Activated CD8-positive, alpha-beta memory T cell treated with anti-CD3 and anti-CD28 coated beads for 48 hours (primary cell): ENCODE data around the gene TNC.

Experiments used
- DNase-seq, 3 experiments: peaks; one replicate each; pipeline ENCODE4 v3.0.0-alpha.2; 2020; ENCODE audit warnings: low read depth in 2 of 3, low spot score in 2 of 3

Gene TNC

GRCh38 chr9:115104908-115105307 lies 13.0 kb downstream of the TNC start:
- DNase-seq, result no peak

GRCh38 chr9:115103746-115104477 lies 14.0 kb downstream of the TNC start:
- no peak for DNase-seq

DNA sequence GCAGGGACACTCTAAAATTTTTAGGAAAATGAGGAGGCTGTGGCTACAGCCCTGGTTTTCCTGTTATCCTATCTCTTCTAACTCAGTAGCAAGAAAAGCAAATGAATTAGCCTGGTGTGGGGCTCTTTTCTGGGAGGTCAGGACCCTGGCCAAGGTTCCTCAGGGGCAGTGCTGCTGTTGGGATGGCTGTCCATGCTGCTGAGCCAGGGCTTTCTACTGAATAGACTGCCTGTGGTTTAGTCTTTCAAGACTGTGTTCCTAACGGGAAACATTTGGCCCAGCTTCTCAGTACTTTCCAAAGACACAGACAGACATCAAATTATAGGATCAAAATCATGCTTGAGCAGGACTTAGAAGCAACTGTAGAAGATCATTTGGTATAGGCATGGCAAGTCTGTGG lies 18.1 kb downstream of the TNC start:
- DNase-seq, result no peak

GRCh38 chr9:115098226-115098965 lies 19.6 kb downstream of the TNC start:
- no peak for DNase-seq

DNA sequence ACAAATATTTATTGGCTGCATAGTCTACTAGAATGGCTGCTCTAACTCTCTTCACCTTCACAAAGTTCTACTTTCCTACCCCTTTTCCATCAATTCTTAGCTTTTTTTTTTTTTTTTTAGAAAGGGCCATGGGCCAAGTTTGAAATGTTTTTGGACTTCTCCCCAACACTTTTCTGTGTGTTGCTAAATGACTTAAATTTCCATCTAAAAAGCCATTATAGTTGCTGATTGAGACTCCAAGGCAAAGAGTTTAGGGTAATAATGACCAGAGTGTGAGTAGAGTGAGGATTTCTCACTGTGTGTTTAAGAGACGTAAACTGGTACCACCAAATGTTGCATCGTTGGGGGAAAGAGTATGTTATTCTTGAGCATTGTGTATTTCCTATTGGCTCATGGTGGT lies 24.4 kb downstream of the TNC start:
- no peak for DNase-seq

DNA sequence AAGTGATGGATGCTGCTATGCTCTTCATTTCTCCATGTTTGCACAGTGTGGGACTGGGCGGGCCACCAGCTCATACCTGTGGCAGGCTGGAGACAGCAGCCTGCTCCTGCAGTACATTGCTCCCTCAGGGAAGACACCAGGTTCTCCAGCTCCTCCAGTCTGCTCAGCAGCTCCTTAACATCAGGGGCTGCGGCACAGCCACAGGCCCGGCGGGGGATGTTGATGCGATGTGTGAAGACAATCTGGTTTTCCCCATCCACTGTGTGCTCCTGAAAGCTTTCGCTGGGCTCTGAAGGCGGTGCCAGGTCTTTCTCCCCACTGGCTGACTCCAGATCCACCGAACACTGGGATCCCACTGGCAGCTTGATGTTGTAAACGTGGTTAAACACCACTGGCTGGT lies 27.5 kb downstream of the TNC start:
- DNase-seq, result no peak

- no peak for DNase-seq
These were observed 29.1 kb downstream of the TNC start for GRCh38 chr9:115088860-115089259.

DNA sequence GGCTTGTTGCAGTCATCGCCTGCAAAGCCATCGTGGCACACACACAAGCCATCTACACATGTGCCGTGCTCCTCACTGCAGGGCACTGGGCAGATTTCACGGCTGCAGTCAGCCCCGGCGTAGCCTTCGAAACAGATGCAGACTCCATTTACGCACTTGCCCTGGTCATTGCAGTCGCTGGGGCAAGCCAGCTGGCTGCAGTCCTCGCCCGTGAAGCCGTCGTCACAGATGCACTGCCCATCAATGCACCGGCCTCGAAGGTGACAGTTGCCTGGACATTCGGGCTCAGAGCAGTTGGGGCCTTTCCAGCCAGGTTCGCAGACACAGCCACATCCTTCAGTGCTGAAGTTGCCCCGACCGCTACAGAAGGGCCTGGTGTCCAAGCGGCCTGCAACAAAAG lies 31.1 kb downstream of the TNC start:
- DNase-seq, result no peak

- DNase-seq, result no peak
These were observed 31.5 kb downstream of the TNC start for GRCh38 chr9:115086461-115086860.

DNA sequence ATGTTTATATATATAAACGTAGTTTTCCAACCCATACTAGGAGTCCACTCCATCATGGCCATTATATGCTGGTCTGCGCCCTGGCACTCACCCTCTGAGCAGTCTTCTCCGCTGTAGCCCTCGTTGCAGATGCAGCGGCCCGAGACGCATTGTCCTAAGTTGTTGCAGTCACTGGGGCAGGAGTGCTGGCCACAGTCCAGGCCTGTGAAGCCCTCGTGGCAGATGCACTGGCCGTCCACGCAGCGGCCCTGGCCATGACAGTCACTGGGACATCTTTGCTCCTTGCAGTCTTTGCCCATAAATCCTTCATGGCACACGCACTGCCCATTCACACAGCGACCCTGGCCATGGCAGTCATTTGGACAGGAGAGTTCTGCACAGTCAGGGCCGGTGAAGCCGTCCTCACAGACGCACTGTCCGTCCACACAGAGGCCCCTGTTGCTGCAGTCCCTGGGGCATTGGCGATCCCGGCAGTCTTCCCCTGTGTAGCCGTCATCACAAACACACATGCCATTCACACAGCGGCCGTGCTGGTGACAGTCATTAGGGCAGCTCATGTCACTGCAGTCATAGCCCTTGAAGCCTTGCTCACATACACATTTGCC lies 32.1 kb downstream of the TNC start:
- DNase-seq, result no peak

DNA sequence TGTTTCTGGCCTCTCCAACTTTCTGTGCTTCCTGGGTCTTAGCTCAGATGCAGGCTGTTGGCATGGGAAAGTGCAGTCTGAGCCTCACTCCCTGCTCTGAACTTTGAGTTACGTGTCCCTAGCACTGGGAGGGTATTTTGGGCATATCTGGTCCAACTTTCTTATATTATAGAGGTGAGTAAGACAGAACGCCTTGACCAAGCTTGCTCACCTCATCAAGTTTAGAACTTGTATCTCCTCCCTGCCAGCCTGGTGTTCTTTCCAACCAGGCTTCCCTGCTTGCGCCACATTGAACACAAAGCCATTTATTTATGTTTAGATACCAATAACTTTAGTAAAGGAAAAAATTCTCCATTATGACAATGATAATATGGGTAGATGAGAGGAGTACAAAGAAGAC lies 33.2 kb downstream of the TNC start:
- no peak for DNase-seq

- no peak for DNase-seq
These were observed 33.8 kb downstream of the TNC start for GRCh38 chr9:115084157-115084556.

GRCh38 chr9:115080242-115080641 lies 37.7 kb downstream of the TNC start:
- no peak for DNase-seq

GRCh38 chr9:115079156-115079555 lies 38.8 kb downstream of the TNC start:
- no peak for DNase-seq

GRCh38 chr9:115073456-115073855 lies 44.5 kb downstream of the TNC start:
- DNase-seq, result no peak

- no peak for DNase-seq
These were observed 46.8 kb downstream of the TNC start for GRCh38 chr9:115071176-115071575.

DNA sequence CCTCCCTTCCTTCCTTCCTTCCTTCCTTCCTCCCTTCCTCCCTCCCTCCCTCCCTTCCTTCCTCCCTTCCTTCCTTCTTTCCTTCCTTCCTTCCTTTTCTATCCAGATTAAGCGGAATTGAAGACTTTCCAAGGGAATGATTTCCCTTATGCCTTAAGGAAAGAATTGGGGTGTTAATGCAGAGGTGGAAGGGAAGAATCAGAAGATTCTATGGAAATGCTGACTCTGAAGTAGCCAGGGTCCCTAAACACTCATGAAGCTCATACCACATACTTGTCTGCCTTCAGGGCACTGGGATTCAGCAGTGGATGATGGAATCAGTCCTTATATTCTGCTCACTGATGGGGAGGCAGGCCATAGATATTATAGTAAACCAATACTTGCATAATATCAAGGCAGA lies 48.2 kb downstream of the TNC start:
- DNase-seq, result no peak

GRCh38 chr9:115069302-115069701 lies 48.7 kb downstream of the TNC start:
- no peak for DNase-seq

DNA sequence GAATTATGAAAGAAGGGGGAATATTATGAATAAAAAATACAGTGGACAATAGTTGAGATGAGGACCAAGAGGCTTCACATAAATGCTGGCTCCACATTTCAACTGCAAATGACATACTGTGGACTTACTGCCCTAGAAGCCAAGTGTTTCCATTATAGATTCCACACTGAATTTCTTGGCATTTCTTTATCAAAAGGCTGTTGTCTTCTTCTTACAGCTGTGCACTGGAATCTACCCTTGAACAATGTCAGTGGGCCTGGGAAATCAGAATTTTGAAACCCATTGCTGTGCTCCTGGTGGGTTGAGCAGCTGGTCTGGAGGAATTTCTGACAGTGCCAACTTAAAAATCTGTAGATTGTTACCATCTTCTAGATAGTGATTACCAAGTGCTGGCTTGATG lies 49.9 kb downstream of the TNC start:
- DNase-seq, result no peak

GRCh38 chr9:115063058-115063845 lies 54.7 kb downstream of the TNC start:
- no peak for DNase-seq

GRCh38 chr9:115058684-115059315 lies 59.2 kb downstream of the TNC start:
- no peak for DNase-seq
